Heart left ventricle (tissue), 16 donors: Measurements from ENCODE around the gene PCYT2. TPM values are rescaled to one million over a fixed set of nuclear protein-coding genes. Genes with fewer than 3 reads are reported as not detected.
A peak's percentile ranks its signal among the peaks of the same experiment; 100 is the strongest.

ENCODE experiments used
- ATAC-seq, 4 donors: fragments of 200-7000 bp; cut with Tn5 transposase; one replicate each; pipeline ENCODE4 v1.9.1; 2020 to 2022; ENCODE audit warnings: moderate library complexity in 4 of 4, mild to moderate bottlenecking in 3 of 4, moderate number of reproducible peaks in 1 of 4
- DNase-seq, 5 donors: peaks; one replicate each; pipeline ENCODE4 v3.0.0-alpha.2; 2020
- H3K27ac ChIP-seq, 12 donors: fragments of 200-600 bp; sonication (generic) in 4 of 12; one replicate each; pipeline versions ENCODE4 v1.5.0 to v1.8.0; 2016 to 2022; ENCODE audit warnings: mild to moderate bottlenecking in 2 of 12
- H3K27me3 ChIP-seq, 9 donors: fragments of 200-600 bp; sonication (generic) in 2 of 9; one replicate each; pipeline versions ENCODE4 v1.5.1 to v1.8.0; 2016 to 2022; ENCODE audit warnings: mild to moderate bottlenecking in 3 of 9
- H3K36me3 ChIP-seq, 9 donors: fragments of 200-600 bp; sonication (generic) in 2 of 9; one replicate each; pipeline versions ENCODE4 v1.5.0 to v1.8.0; 2018 to 2022; ENCODE audit warnings: mild to moderate bottlenecking in 2 of 9
- H3K4me1 ChIP-seq, 12 donors: fragments of 200-600 bp; sonication (generic) in 4 of 12; one replicate each; pipeline versions ENCODE4 v1.5.0 to v1.8.0; 2016 to 2022; ENCODE audit warnings: mild to moderate bottlenecking in 3 of 12
- H3K4me3 ChIP-seq, 12 donors: fragments of 200-600 bp; sonication (generic) in 4 of 12; one replicate each; pipeline versions ENCODE4 v1.5.0 to v1.8.0; 2017 to 2022; ENCODE audit warnings: mild to moderate bottlenecking in 9 of 12, moderate library complexity in 4 of 12
- H3K9me3 ChIP-seq, 12 donors: fragments of 200-600 bp; sonication (generic) in 4 of 12; one replicate each; pipeline versions ENCODE4 v1.5.0 to v1.8.0; 2016 to 2022; ENCODE audit warnings: mild to moderate bottlenecking in 1 of 12
- POLR2A ChIP-seq, 2 donors: fragments of 450-650 bp; IDR thresholded peaks; one replicate each; pipeline ENCODE4 v1.6.1; 2017; ENCODE audit warnings: antibody characterized with exemption in 2 of 2, mild to moderate bottlenecking in 2 of 2, moderate library complexity in 2 of 2
- WGBS, 4 donors: extraction: QIAGEN DNeasy Blood & Tissue Kit in 2 of 4; methylation state at CpG; one replicate each; pipeline versions ENCODE4 v1.1.5 to v1.1.7; 2013 to 2018; 5-methylcytosine and 5-hydroxymethylcytosine counted together
- intact Hi-C, 10 donors: fragments of 100-400 bp; cut with DNase I; formaldehyde crosslinking; loops; one replicate each; pipeline versions ENCODE4 v1.11.1 to v1.14.2; 2022
- polyA plus RNA-seq, 2 donors: library from polyadenylated mRNA; stranded (reverse); fragments of 200-250 nt; gene quantifications; one replicate each; pipeline ENCODE4 v1.2.3, GENCODE V29; 2013
- total RNA-seq, 9 donors: library from RNA; depleted of rRNA in 2 of 9; stranded (reverse); fragments of >200 nt in 2 of 9; fragmentation: NEBNext Ultra II Directional in 3 of 9; extraction: Animal tissue kit (Norgen Biotek cat#: 25700) in 3 of 9; gene quantifications; one replicate each; pipeline versions ENCODE4 v1.1.0 to v1.2.4, GENCODE V29; 2016 to 2023
- TF ChIP-seq, protein P1 (sequence below), 12 donors: fragments of 200-600 bp; sonication (generic) in 4 of 12; IDR thresholded peaks; one replicate each; pipeline versions ENCODE4 v1.5.0 to v1.8.0; 2018 to 2022; ENCODE audit warnings: antibody characterized with exemption in 12 of 12, mild to moderate bottlenecking in 5 of 12
- donor health status: ischemic (EF 13 %, LVEDD 7.1; RV severe dilation, severe dysfunction).
- donor health status: healthy with polysubstance abuse.
- donor health status: DM: no; HTN: yes; CAD: no.
- donor health status: DM: no; HTN: no; CAD: no.
- donor health status: ischemic (EF 25% LVEDD 6.9; RV normal size, moderate dysfunction).
- donor health status: ischemic (EF 25% LVEDD 5.7; RV mildly dilated, moderate dysfunction).
- donor health status: healthy.
- donor health status: DM: yes; HTN: yes; CAD: no.
- donor health status: ischemic (EF 35%, LVEDD 5.7; RV mildly dilated, moderate dysfunction).
- donor health status: nonischemic (EF 11% LVEDD 7.7; RV severe dilation, severe dysfunction).
- donor health status: DM: yes; HTN: yes; CAD: no.
- donor health status: PGD.
- donor health status: ischemic (EF 29% LVEDD 5.4; RV normal size, mild dysfunction).
- donor health status: nonischemic (EF 23%, LVEDD 6.1; RV moderate dilation, normal function).

PCYT2 gene
- total and polyA plus RNA-seq, 11 donors: 28.8 to 85.5 (median 49.7) TPM

DNA sequence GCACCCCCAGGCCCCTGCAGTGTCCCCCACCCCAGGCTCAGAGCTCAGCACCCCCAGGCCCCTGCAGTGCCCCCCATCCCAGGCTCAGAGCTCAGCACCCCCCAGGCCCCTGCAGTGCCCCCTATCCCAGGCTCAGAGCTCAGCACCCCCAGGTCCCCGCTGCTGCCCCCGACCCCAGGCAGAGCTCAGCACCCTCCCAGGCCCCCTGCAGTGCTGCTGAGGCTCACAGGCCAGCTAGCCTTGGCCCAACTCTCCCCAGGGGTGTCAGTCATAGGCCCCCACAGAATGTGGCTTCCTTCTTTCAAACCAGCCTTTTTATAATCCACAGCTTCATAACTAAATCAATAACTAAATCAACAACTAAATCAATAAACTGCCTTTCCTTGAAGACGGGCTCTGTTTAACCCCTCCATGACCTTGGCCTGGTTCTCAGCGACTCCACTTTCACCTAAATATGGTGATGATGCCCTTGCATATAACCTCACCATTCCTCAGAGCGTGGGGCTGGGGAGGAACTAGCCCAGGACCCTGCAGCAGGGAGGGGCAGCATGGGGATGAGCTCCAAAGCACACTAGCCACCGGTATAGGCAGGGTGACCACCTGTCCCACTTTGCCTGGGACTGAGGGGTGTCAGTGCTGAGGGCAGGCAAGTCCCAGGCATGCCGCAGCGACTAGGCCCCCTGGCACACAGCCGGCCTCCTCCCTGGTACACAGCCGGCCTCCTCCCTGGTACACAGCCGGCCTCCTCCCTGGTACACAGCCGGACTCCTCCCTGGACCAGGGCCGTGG is 44.8 kb upstream of the PCYT2 start:
- 80 to 86% (median 82%) methylated on average over 8 to 13 of the region's 13 CpGs for WGBS, 4 donors
- Histone ChIP-seq H3K27ac (no peak overlapping the region), H3K36me3 (no peaks in the 10 kb centered on the region), H3K9me3 (no peaks in the 10 kb centered on the region), H3K4me1 (peaks cover 2 to 20% (median 9%) of the 10 kb centered on the region in 12 donors), H3K4me3 (no peak overlapping the region), H3K27me3 (peaks cover 16 to 54% (median 28%) of the 10 kb centered on the region in 9 donors)
- DNase-seq (no peak), ATAC-seq (no peak)
- intact Hi-C loops: loop anchor here in 5 of 10 donors (5.0 kb wide), 2 partner anchors 66 to 196 kb away; partner anchors contain the start of genes CENPX (in 1 of the 5) and LRRC45 (in 1 of the 5)
- TF ChIP-seq POLR2A (IDR thresholded peaks at IDR 0.05): no peak
- TF ChIP-seq, protein P1, sequence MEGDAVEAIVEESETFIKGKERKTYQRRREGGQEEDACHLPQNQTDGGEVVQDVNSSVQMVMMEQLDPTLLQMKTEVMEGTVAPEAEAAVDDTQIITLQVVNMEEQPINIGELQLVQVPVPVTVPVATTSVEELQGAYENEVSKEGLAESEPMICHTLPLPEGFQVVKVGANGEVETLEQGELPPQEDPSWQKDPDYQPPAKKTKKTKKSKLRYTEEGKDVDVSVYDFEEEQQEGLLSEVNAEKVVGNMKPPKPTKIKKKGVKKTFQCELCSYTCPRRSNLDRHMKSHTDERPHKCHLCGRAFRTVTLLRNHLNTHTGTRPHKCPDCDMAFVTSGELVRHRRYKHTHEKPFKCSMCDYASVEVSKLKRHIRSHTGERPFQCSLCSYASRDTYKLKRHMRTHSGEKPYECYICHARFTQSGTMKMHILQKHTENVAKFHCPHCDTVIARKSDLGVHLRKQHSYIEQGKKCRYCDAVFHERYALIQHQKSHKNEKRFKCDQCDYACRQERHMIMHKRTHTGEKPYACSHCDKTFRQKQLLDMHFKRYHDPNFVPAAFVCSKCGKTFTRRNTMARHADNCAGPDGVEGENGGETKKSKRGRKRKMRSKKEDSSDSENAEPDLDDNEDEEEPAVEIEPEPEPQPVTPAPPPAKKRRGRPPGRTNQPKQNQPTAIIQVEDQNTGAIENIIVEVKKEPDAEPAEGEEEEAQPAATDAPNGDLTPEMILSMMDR (IDR thresholded peaks at IDR 0.05): no peak

DNA sequence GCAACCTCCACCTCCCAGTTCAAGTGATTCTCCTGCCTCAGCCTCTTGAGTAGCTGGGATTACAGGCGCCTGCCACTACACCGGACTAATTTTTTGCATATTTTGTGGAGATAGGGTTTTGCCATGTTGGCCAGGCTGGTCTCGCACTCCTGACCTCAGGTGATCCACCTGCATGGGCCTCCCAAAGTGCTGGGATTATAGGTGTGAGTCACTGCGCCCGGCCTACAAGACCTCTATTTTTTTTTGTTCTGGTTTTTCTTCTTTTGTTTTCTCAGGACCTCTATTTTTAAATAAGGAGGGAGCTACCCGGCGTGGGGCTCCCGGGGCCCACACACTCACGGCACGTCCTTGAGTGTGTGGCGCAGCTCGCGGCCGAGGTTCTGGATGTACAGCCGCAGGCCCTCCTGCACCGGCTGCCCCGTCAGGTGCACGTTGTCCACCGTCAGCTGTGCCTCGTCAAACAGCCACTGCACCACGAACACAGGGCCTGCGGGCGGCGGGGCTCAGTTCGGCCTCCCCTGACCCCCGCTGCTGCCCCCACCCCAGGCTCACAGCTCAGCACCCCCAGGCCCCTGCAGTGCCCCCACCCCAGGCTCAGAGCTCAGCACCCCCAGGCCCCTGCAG is 44.0 kb upstream of the PCYT2 start:
- H3K4me3 ChIP-seq: no peak overlapping the region
- no peaks in the 10 kb centered on the region for H3K9me3 ChIP-seq
- intact Hi-C loops: loop anchor here in 5 of 10 donors (5.0 kb wide), 2 partner anchors 67 to 197 kb away; partner anchors contain the start of genes CENPX (in 1 of the 5) and LRRC45 (in 1 of the 5)
- H3K36me3 ChIP-seq: no peaks in the 10 kb centered on the region
- 90 to 93% (median 92%) methylated on average over 24 to 26 of the region's 26 CpGs for WGBS, 4 donors
- ATAC-seq (no peak), DNase-seq (no peak)
- no peak overlapping the region for H3K27ac ChIP-seq
- peaks cover 2 to 12% (median 5%) of the 10 kb centered on the region in 12 donors for H3K4me1 ChIP-seq
- TF ChIP-seq, protein P1 (IDR thresholded peaks at IDR 0.05): no peak
- no peak for TF ChIP-seq POLR2A (IDR thresholded peaks at IDR 0.05)
- H3K27me3 ChIP-seq: peaks cover 11 to 48% (median 23%) of the 10 kb centered on the region in 9 donors

DNA sequence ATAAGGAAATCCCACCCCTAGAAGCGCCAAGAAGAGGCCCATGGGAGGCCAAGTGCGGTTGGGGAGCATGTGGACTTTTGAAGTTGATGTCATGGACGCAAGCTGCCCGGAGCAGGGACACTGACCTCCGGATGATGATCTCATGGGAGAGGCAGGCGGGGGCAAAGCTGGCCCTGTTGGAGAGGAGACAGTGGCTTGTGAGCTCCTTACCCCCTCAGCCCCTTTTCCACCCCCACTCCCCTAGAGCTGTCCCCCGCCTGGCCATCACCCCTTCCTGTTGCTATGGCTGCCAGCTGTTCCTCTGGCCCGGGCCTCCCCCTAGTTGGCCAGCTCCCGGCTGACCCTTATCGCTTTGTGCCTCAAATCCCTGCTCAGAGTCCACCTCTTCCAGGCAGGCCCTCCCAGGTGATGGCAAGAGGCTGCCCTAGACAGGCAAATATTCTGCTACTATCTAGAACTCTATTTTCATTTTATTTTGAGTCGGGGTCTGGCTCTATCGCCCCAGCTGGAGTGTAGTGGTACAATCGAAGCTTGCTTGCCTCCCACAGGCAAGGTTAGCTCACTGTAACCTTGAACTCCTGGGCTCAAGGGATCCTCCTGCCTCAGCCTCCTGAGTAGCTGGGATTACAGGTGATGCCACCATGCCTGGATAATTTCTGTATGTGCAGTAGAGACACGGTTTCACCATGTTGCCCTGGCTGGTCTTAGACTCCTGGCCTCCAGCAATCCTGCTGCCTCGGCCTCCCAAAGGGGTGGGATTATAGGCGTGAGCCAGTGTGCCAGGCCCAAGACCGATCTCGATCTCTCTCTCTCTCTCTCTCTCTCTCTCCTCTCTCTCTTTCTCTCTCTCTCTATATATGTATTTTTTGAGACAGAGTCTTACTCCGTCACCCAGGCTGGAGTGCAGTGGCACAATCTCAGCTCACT is 43.2 kb upstream of the PCYT2 start:
- WGBS, 4 donors: 73 to 79% (median 77%) methylated on average over 16 to 19 of the region's 19 CpGs
- intact Hi-C loops: loop anchor here in 5 of 10 donors (5.0 kb wide), 2 partner anchors 68 to 198 kb away; partner anchors contain the start of genes CENPX (in 1 of the 5) and LRRC45 (in 1 of the 5)
- no peaks in the 10 kb centered on the region for H3K9me3 ChIP-seq
- no peak overlapping the region for H3K4me3 ChIP-seq
- ATAC-seq (no peak), DNase-seq (peak in 1 of 5 donors; percentile 12)
- no peak overlapping the region for H3K27ac ChIP-seq
- H3K36me3 ChIP-seq: no peaks in the 10 kb centered on the region
- H3K4me1 ChIP-seq: peaks cover 0 to 5% (median 0%) of the 10 kb centered on the region in 12 donors
- TF ChIP-seq, protein P1 (IDR thresholded peaks at IDR 0.05): no peak
- no peak for TF ChIP-seq POLR2A (IDR thresholded peaks at IDR 0.05)
- H3K27me3 ChIP-seq: peaks cover 6 to 41% (median 16%) of the 10 kb centered on the region in 9 donors
